Measurements from ENCODE around the gene TMUB2.
"Not testable (repeated sequence)": the region's sequence is repeated elsewhere in the genome, so short reads cannot be mapped to it uniquely, and the experiment has no call there.

TMUB2 gene

GRCh38 chr17:44186307-44187130 is at the start of gene TMUB2:
Gene TMUB2 (plus strand): TSS chr17:44186972. CDS start chr17:44187709, 737 bp downstream.
- peak; percentile 99 for DNase-seq (ENCODE audit: low read depth in 2 of 2)

DNA sequence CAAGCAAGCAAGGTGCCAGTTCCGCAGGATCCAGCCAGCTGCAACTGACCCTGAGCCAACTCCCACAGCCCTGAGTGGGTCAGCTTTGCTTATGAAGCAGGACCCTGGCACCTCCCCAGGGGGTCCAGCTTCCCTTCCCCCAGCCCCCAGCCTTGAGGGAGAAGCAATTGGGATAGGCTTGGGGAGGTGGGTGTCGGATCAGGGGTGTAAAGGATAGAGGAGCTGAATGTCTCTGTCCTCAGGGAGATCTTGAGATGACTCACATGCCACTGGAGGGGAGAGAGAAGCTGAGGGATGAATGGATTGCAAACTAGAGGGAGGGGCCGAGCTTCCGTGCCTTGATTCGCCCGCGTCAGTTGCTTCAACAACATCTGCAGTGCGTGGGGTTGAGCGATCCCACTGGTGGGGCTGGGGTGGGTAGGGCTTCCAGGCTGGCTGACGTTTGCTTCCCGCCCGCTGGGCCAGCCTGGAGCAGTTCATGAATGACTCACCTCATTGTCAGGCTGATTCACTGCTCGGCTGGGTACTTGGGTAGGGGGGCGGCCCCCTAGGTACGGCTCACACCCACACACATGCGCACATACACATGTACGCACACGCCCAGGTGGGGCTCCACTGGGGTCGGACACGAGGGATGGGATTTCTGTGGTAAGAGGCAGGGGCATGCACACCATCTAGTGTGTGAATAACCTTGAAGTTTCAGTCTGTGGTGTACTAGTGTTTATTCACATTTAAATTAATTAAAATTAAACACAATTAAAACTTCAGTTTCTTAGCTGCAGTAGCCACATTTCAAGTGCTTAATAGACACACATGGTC is 48.7 kb upstream of the TMUB2 start:
- peak; percentile 51 to 70 for DNase-seq (ENCODE audit: low read depth in 2 of 2)

GRCh38 chr17:44143921-44144320 is 42.9 kb upstream of the TMUB2 start:
- not testable (repeated sequence) for DNase-seq (ENCODE audit: low read depth in 2 of 2)

DNA sequence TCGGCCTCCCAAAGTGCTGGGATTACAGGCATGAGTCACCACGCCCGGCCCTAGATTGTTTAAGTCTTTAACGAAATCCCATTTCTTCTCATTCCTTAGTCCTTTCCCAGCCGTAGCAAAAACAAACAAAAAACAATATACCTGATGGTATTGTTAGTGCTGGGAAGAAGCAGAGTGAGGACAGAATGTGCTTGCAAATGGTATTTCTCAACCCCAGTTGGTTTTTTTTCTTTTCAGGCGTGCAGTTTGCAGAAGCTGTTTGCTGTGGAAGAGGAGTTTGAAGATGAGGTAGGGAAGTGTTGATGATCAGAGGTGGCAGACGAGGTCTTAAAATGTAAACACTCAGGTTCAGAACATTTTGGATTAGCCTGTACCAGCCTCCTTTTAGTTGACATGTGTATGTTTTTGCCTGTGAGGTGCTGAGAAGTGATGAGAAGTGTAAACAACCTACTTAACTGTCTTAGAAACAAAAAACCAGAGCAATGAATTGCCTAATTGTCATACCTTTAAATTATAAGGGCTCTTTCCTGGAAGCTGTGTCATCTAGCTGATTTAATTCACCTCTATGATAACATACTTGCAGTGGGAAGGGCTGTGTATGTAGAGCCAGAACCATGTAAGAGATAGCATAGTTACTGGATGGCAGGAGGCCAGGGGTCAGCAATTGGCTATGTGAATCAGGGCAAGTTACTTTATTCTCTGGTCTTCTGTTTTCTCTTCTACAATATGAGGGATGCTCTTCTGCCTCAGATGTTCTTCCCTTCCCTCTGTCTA is 41.6 kb upstream of the TMUB2 start:
- no peak for DNase-seq (ENCODE audit: low read depth in 2 of 2)

DNA sequence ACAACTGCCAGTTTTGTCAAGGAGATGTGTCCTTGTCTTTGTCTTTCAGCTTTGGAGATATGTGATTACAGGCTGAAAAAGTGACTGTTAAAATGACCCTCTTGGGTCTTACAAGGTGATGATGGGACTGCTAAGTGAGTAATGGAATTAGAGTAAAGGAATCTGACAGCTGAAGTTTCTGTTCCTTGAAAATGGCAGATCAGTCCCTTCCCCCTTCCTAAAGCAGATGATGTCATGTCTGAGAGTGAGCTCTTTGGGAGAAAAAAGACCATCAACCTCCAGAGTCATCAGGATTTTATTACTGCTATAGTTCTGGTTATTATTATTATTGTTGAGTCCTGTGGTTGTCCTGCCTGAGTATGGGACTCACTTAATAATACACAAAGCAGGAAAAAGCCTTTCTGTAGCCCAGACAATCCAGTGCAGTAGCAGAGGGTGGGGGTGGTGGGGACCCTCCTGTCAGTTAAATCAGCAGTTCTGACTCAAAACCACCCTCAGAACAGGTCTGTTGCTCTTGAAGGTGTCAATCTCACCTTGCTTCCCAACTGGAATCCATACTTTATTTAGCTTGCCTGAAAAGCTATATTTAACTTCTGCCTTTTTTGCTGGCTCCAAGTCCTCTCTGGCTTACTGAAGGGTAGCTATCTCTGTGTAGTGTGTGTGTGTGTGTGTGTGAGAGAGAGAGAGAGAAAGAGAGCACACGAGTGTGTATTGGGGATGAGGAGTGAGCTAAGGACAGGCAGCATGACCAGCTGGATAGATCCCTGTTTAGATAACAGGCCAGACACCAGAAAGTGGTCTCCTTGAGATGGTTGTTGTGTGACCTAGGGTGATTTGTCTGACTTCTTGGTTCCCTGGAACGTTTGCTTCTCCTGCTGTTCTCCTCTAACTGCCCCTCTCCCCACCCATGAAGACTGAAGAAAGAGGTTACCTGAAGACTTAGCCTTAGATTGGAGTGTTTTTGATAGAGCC is 40.1 kb upstream of the TMUB2 start:
- DNase-seq (ENCODE audit: low read depth in 2 of 2): no peak

DNA sequence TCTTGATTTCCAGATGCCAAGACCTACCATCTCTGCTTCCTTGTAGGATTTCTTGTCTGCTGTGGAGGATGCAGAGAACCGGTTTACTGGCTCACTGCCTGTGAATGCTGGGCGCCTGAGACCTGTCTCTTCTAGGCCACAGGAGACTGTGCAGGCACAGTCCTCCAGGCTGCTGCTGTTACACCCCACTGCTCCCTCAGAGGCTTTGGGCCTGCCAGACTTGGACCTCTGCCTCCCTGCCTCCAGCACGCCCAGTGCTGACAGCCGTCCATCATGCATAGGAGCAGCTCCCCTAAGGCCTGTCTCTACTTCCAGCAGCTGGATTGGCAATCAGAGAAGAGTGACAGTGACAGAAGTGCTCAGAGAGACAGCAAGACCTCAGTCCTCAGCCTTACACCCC is 39.0 kb upstream of the TMUB2 start:
- DNase-seq (ENCODE audit: low read depth in 2 of 2): no peak

DNA sequence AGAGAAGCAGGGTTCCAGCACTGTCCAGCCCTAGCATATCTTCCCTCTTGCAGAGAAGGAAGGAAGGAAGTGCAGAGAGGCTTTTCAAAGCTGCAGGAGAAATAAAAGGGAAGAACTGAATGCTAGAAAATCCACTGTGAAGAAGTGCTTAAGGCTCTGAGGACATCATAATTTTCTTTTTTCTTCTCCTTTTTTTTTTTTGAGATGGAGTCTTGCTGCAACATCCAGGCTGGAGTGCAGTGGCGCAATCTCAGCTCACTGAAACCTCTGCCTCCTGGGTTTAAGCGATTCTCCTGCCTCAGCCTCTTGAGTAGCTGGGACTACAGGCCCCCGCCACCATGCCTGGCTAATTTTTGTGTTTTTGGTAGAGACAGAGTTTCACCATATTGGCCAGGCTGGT is 37.7 kb upstream of the TMUB2 start:
- DNase-seq (ENCODE audit: low read depth in 2 of 2): not testable (repeated sequence)

DNA sequence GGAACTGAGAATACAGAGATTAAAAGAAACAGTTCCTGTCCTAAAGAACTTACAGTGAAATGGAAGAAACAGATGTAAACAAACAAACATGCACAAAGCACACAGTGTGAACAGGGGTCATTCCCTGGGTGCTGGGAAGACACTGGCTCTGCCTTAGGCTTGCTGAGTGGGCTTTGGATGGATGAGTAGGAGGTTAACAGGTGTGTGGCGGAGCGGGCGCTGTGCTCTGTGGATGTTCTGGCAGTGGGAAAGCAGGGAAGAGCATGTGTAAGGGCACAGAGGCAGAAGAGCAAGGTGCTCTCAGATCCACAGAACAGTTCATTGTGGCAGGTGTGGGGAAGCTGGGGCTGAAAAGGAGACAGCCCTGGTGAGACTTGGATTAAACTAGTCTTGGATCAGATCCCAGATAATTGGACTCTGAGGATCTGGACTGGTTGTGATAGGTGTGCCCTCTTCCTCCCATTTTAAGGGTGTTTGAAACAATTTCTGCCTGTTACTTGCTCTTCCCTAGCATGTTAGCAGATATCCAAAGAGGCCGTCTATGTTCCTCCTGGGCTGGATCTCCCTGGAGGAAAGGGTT is 36.9 kb upstream of the TMUB2 start:
- no peak for DNase-seq (ENCODE audit: low read depth in 2 of 2)

GRCh38 chr17:44152875-44153274 is 33.9 kb upstream of the TMUB2 start:
- no peak for DNase-seq (ENCODE audit: low read depth in 2 of 2)

- no peak for DNase-seq (ENCODE audit: low read depth in 2 of 2)
These were observed 31.3 kb upstream of the TMUB2 start for GRCh38 chr17:44155488-44155887.

GRCh38 chr17:44159519-44160210 is 27.1 kb upstream of the TMUB2 start:
- no peak for DNase-seq (ENCODE audit: low read depth in 2 of 2)

- no peak for DNase-seq (ENCODE audit: low read depth in 2 of 2)
These were observed 22.3 kb upstream of the TMUB2 start for GRCh38 chr17:44164476-44164875.

GRCh38 chr17:44167181-44167861 is 19.5 kb upstream of the TMUB2 start:
- no peak for DNase-seq (ENCODE audit: low read depth in 2 of 2)

GRCh38 chr17:44170135-44170498 is 16.7 kb upstream of the TMUB2 start:
- no peak for DNase-seq (ENCODE audit: low read depth in 2 of 2)

GRCh38 chr17:44170499-44171201 is 16.1 kb upstream of the TMUB2 start, which contains the start of gene ASB16:
Gene ASB16 (plus strand): TSS chr17:44170704. CDS start chr17:44170790, 86 bp downstream.
- no peak for DNase-seq (ENCODE audit: low read depth in 2 of 2)

- no peak for DNase-seq (ENCODE audit: low read depth in 2 of 2)
These were observed 14.8 kb upstream of the TMUB2 start for GRCh38 chr17:44171931-44172455.

DNA sequence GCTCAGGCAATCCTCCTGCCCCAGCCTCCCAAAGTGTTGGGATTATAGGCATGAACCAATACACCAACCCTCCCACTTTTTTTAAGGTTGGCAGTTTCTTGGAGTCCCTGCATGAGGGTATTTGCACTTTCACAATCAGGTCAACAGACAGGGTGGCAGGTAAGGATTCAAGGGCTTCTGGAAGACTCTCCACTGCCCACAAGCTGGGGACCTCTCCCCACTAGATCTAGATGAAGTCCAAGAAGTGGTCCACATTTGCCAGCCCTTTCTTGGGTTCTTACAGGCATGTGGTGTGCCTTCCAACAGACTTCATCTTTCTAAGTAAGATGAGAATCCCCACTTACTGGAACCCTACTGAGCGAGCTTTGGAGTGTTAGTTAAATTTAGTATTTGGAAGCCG is 12.3 kb upstream of the TMUB2 start:
- no peak for DNase-seq (ENCODE audit: low read depth in 2 of 2)

DNA sequence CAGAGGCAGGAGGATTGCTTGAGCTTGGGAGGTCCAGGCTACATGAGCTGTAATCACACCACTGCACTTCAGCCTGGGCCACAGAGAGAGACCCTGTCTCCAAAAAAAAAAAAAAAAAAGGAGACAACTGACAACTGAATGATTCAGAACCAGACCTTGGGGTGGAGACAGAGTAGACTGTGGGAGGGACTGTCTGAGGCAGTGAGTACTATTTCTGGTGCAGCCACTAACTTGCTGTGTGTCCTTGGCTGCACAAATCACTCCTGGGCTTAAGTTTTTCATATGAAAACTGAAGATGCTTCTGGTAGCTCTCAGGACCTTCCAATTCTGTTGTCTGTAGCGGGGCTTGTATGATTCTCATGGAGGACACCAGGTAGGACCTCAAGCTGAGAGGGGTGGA is 10.5 kb upstream of the TMUB2 start:
- no peak for DNase-seq (ENCODE audit: low read depth in 2 of 2)

All from stimulated activated CD4-positive, alpha-beta T cell treated with anti-CD3 and anti-CD28 coated beads, Interleukin-12 subunit alpha, Interleukin-12 subunit beta, amount 100 ng/mL, for 24 hours (primary cell).